CD8-positive, alpha-beta memory T cell (primary cell): ENCODE data around the gene KIFC1. TPM values are rescaled to one million over a fixed set of nuclear protein-coding genes. Genes with fewer than 3 reads are reported as not detected.
"Not testable (repeated sequence)": the region's sequence is repeated elsewhere in the genome, so short reads cannot be mapped to it uniquely, and the experiment has no call there.

Experiments used
- CTCF ChIA-PET: fragments of 350-600 bp; sonication (Branson Sonifier 250); formaldehyde crosslinking; loops from one replicate; lab custom pipeline; 2021; ENCODE audit warnings: antibody characterized with exemption; lab: Charles Lee
- POLR2A ChIA-PET: fragments of 350-600 bp; sonication (Branson Sonifier 250); formaldehyde crosslinking; loops from one replicate; lab custom pipeline; 2021; ENCODE audit warnings: antibody characterized with exemption; lab: Charles Lee
- DNase-seq, 5 donors: peaks; one replicate each; pipeline versions ENCODE4 v3.0.0 to v3.0.0-alpha.2; 2020 to 2022; ENCODE audit warnings: mixed read lengths in 1 of 5
- H3K27ac ChIP-seq: one replicate; pipeline ENCODE4 v1.7.0; 2013; ENCODE audit warnings: low read depth, mild to moderate bottlenecking, low read length, moderate library complexity
- H3K27me3 ChIP-seq: 2 replicates; pipeline ENCODE4 v1.7.0; 2013; ENCODE audit warnings: low read length, mild to moderate bottlenecking; ENCODE audit not compliant: insufficient read depth, poor library complexity, severe bottlenecking
- H3K36me3 ChIP-seq: 2 replicates; pipeline ENCODE4 v1.7.0; 2013; ENCODE audit warnings: mild to moderate bottlenecking, low read length, moderate library complexity; ENCODE audit not compliant: insufficient read depth
- H3K4me1 ChIP-seq: 2 replicates; pipeline ENCODE4 v1.7.0; 2013; ENCODE audit warnings: mild to moderate bottlenecking, low read length, moderate library complexity; ENCODE audit not compliant: insufficient read depth
- H3K4me3 ChIP-seq: 2 replicates; pipeline ENCODE4 v1.7.0; 2013; ENCODE audit warnings: mild to moderate bottlenecking, low read length
- H3K9me3 ChIP-seq: 2 replicates; pipeline ENCODE4 v1.7.0; 2013; ENCODE audit warnings: mild to moderate bottlenecking, low read length
- H3K27ac Mint-ChIP-seq, 8 donors: one replicate each; pipeline ENCODE4 v1.8.0; 2020 to 2021; ENCODE audit warnings: mixed read lengths in 8 of 8, mild to moderate bottlenecking in 6 of 8, inconsistent platforms in 3 of 8, moderate library complexity in 3 of 8
- H3K27me3 Mint-ChIP-seq, 2 donors: one replicate each; pipeline ENCODE4 v1.8.0; 2020 to 2021; ENCODE audit warnings: mixed read lengths in 2 of 2, mild to moderate bottlenecking in 1 of 2, moderate library complexity in 1 of 2
- H3K36me3 Mint-ChIP-seq, 3 donors: one replicate each; pipeline ENCODE4 v1.8.0; 2020 to 2021; ENCODE audit warnings: mixed read lengths in 3 of 3, inconsistent platforms in 1 of 3, mild to moderate bottlenecking in 1 of 3
- H3K4me1 Mint-ChIP-seq, 3 donors: one replicate each; pipeline ENCODE4 v1.8.0; 2020 to 2021; ENCODE audit warnings: mixed read lengths in 3 of 3, inconsistent platforms in 1 of 3, mild to moderate bottlenecking in 1 of 3
- H3K4me3 Mint-ChIP-seq, 7 donors: one replicate each; pipeline ENCODE4 v1.8.0; 2020 to 2021; ENCODE audit warnings: mixed read lengths in 7 of 7, mild to moderate bottlenecking in 6 of 7, moderate library complexity in 4 of 7, inconsistent platforms in 2 of 7
- H3K9me3 Mint-ChIP-seq, 5 donors: one replicate each; pipeline ENCODE4 v1.8.0; 2020 to 2022; ENCODE audit warnings: mixed read lengths in 5 of 5, mild to moderate bottlenecking in 3 of 5, moderate library complexity in 2 of 5, inconsistent platforms in 1 of 5
- polyA plus RNA-seq: library from polyadenylated mRNA; unstranded; fragments of 300-500 nt; fragmentation: Illumina TruSeq; gene quantifications from one replicate; pipeline ENCODE4 v1.2.3, GENCODE V29; 2021
- total RNA-seq, 2 experiments: library from RNA; stranded (reverse); gene quantifications; one replicate each; pipeline ENCODE4 v1.2.3, GENCODE V29; 2021

Gene KIFC1
- total and polyA plus RNA-seq, 3 experiments from 2014 or later = 0.39 to 52.7 (median 51.6) TPM

DNA sequence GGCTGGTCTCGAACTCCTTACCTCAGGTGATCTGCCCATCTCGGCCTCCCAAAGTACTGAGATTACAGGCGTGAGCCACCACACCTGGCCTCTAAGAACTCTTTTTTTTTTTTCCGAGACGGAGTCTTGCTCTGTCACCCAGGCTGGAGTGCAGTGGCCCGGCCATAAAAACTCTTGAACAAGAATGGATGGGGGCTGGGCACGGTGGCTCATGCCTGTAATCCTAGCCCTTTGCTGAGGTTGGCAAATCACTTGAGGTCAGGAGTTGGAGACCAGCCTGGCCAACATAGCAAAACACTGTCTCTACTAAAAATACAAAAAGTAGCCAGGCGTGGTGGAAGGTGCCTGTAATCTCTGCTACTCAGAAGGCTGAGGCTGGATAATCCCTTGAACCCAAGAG lies 19.7 kb upstream of the KIFC1 start:
- CTCF ChIA-PET = interaction anchor here (1.2 kb wide), 1 partner anchor 10 kb away, joined by 3 read pairs; no protein-coding TSS in a partner anchor
- H3K27me3 Mint-ChIP-seq, H3K9me3 ChIP-seq, H3K36me3 Mint-ChIP-seq, H3K4me3 ChIP-seq, H3K9me3 Mint-ChIP-seq, H3K4me3 Mint-ChIP-seq, POLR2A ChIA-PET, H3K27ac ChIP-seq, DNase-seq, H3K36me3 ChIP-seq, H3K27me3 ChIP-seq: not testable (repeated sequence)
- Mint-ChIP-seq H3K27ac (peak overlapping the region in 1 of 8 donors; percentile 12), H3K4me1 (peaks cover 22 to 37% (median 31%) of the 10 kb centered on the region in 3 donors)
- peaks cover 13% of the 10 kb centered on the region for H3K4me1 ChIP-seq

DNA sequence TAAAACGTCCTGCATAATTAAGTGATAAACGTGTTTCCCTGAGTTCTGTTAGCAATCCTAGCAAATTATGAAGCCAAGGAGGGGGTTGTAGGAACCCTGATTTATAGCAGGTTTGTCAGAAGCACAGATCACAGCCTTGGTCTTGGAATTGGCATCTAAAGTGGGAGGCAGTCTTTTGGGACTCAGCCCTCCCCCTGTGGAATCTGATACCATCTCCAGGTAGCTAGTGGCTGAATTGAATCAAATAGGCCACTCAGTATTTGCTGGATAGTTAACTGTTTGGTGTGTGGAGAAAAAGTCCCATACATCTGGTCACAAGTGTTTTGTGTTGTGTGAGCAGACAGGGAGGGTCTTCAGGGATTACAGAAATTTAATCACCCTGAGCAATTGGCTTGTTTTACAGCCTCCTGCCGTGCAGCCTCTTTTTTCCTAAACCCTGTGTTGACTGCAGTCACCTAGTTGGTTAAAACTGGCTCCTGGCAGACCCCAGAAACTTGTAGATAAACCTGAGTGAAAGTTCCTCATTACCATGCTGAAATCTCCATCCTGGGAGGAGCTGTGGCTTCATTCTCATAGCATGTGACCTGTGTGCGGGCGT lies 19.0 kb upstream of the KIFC1 start:
- H3K4me1 Mint-ChIP-seq = peaks cover 22 to 37% (median 31%) of the 10 kb centered on the region in 3 donors
- no peak overlapping the region for H3K4me3 ChIP-seq
- no peaks in the 10 kb centered on the region for H3K9me3 Mint-ChIP-seq
- peaks cover 13% of the 10 kb centered on the region for H3K4me1 ChIP-seq
- H3K27ac ChIP-seq = no peak overlapping the region
- no peaks in the 10 kb centered on the region for H3K36me3 Mint-ChIP-seq
- H3K36me3 ChIP-seq = no peaks in the 10 kb centered on the region
- H3K9me3 ChIP-seq = no peaks in the 10 kb centered on the region
- H3K27me3 Mint-ChIP-seq = no peaks in the 10 kb centered on the region
- ChIA-PET POLR2A (no interaction called here), CTCF (interaction anchor here (1.2 kb wide), 1 partner anchor 11 kb away, joined by 3 read pairs; no protein-coding TSS in a partner anchor)
- no peak overlapping the region for H3K4me3 Mint-ChIP-seq
- no peaks in the 10 kb centered on the region for H3K27me3 ChIP-seq
- peak overlapping the region in 7 of 8 donors; percentile 34 to 95 (median 54) for H3K27ac Mint-ChIP-seq
- no peak for DNase-seq

DNA sequence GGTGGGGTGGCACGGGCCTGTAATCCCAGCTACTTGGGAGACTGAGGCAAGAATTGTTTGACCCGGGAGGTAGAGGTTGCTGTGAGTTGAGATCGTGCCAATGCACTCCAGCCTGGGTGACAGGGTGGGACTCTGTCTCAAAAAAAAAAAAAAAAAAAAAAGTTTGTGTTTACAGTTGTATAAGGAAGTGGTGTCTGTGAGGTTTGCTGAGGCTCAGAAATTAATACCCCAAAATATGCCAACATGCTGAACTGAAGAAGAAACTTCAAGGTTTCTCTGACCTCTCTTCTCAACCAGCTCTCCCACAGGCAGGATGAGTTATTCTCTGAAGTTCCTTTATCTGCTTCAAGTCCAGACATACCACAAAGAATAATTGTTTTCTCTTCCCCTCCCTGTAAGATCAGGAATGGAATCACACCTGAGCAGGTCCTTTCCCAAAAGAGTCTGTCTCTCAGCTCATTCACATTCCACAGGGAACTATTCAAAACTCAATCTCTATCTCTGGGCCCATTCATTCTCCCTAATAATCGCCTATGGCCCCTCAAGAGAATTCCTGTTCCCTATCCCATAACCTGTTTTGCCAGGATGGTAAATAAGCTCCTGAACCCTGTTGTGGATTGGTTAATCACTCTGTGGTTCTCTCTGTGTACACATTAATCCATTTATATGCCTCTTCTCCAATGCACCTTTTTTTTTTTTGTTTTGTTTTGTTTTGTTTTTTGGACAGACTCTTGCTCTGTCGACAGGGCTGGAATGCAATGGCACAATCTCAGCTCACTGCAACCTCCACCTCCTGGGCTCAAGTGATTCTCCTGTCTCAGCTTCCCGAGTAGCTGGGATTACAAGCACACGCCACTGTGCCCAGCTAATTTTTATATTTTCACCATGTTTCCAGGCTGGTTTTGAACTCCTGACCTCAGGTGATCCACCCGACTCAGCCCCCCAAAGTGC lies 17.4 kb upstream of the KIFC1 start:
- no peaks in the 10 kb centered on the region for H3K9me3 ChIP-seq
- DNase-seq = peak in 1 of 5 donors; percentile 11
- POLR2A ChIA-PET = interaction anchor here (0.7 to 1.0 kb wide), 2 partner anchors 38 to 80 kb away, joined by 4 to 5 read pairs; partner anchors contain the start of gene ZBTB9
- no peaks in the 10 kb centered on the region for H3K9me3 Mint-ChIP-seq
- H3K4me3 Mint-ChIP-seq = peak overlapping the region in 6 of 7 donors; percentile 32 to 68 (median 58)
- H3K36me3 Mint-ChIP-seq = no peaks in the 10 kb centered on the region
- peaks cover 13% of the 10 kb centered on the region for H3K4me1 ChIP-seq
- H3K27ac ChIP-seq = peak overlapping the region; percentile 11
- no peaks in the 10 kb centered on the region for H3K27me3 Mint-ChIP-seq
- H3K27me3 ChIP-seq = no peaks in the 10 kb centered on the region
- H3K4me1 Mint-ChIP-seq = peaks cover 22 to 37% (median 31%) of the 10 kb centered on the region in 3 donors
- H3K4me3 ChIP-seq = no peak overlapping the region
- CTCF ChIA-PET = interaction anchor here (0.7 to 1.7 kb wide), 4 partner anchors 10 to 62 kb away, joined by 3 to 8 read pairs (median 3); no protein-coding TSS in a partner anchor
- peak overlapping the region; percentile 78 to 95 (median 92) for H3K27ac Mint-ChIP-seq
- no peaks in the 10 kb centered on the region for H3K36me3 ChIP-seq

DNA sequence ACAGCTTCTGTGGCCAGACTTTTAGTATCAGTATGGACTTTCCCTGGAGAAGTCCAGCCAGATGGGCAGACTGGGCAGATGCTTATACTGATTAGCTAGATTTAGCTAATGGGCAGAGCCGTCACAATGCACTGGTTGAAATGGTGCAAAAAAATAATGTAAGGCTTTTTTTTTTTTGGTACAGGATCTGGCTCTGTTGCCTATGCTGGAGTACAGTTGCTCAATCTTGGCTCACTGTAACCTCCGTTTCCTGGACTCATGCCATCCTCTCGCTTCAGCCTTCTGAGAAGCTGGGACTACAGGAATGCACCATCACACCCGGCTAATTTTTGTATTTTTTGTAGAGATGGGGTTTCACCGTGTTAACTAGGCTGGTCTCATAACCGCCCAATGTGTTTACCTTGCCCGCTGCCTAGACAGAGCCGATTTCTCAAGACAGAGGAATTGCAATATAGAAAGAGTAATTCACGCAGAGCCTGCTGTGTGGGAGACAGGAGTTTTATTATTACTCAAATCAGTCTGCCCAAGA lies 16.4 kb upstream of the KIFC1 start:
- Histone ChIP-seq H3K4me1 (peaks cover 13% of the 10 kb centered on the region), H3K27me3 (no peaks in the 10 kb centered on the region), H3K36me3 (no peaks in the 10 kb centered on the region), H3K4me3 (no peak overlapping the region), H3K27ac (peak overlapping the region; percentile 47), H3K9me3 (no peaks in the 10 kb centered on the region)
- peak overlapping the region; percentile 66 to 92 (median 86) for H3K27ac Mint-ChIP-seq
- CTCF ChIA-PET = interaction anchor here (0.7 to 1.7 kb wide), 4 partner anchors 11 to 1084 kb away, joined by 3 to 8 read pairs (median 3); no protein-coding TSS in a partner anchor
- H3K36me3 Mint-ChIP-seq = no peaks in the 10 kb centered on the region
- H3K27me3 Mint-ChIP-seq = no peaks in the 10 kb centered on the region
- no peak for DNase-seq
- POLR2A ChIA-PET = no interaction called here
- no peak overlapping the region for H3K4me3 Mint-ChIP-seq
- H3K4me1 Mint-ChIP-seq = peaks cover 22 to 37% (median 31%) of the 10 kb centered on the region in 3 donors
- no peaks in the 10 kb centered on the region for H3K9me3 Mint-ChIP-seq

DNA sequence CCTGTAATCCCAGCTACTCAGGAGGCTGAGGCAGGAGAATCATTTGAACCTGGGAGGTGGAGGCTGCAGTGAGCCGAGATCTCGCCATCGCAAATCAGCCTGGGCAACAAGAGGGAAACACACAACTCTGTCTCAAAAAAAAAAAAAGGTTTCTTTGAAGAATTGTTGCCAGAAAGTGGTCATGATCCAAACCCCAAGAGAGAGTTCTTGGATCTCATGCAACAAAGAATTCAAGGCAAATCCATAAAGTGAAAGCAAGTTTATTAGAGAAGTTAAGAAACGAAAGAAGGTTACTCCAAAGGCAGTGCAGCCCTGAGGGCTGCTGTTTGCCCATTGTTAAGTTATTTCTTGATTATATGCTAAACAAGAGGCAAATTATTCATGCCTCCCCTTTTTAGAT lies 14.5 kb upstream of the KIFC1 start:
- H3K4me3 Mint-ChIP-seq = no peak overlapping the region

DNA sequence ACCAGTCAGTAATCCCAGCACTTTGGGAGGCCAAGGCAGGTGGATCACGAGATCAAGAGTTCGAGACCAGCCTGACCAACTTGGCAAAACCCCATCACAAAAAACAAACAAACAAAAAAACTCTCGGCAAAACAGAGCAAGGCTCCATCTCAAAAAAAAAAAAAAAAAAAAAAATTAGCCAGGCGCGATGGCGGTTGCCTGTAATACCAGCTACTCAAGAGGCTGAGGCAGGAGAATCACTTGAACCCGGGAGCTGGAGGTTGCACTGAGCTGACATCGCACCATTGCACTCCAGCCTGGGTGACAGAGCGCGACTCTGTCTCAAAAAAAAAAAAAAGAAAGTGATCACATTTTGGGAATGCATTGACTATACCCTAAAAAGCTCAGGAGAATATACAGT lies 12.4 kb upstream of the KIFC1 start:
- H3K27me3 Mint-ChIP-seq, H3K4me1 ChIP-seq, H3K36me3 ChIP-seq, H3K4me3 Mint-ChIP-seq, H3K27ac Mint-ChIP-seq, H3K9me3 Mint-ChIP-seq, H3K9me3 ChIP-seq, DNase-seq, H3K27me3 ChIP-seq, H3K36me3 Mint-ChIP-seq, CTCF ChIA-PET, H3K27ac ChIP-seq, H3K4me3 ChIP-seq: not testable (repeated sequence)
- POLR2A ChIA-PET = interaction anchor here (0.7 kb wide), 1 partner anchor 69 kb away, joined by 3 read pairs; no protein-coding TSS in a partner anchor
- peaks cover 14 to 20% (median 19%) of the 10 kb centered on the region in 3 donors for H3K4me1 Mint-ChIP-seq

More for the DNA sequence above, 14.5 kb upstream of the KIFC1 start:
- CTCF ChIA-PET = no interaction called here
- H3K4me3 ChIP-seq = no peak overlapping the region
- no peak for DNase-seq
- Mint-ChIP-seq H3K9me3 (no peaks in the 10 kb centered on the region), H3K36me3 (no peaks in the 10 kb centered on the region), H3K27me3 (no peaks in the 10 kb centered on the region), H3K4me1 (peaks cover 22 to 37% (median 31%) of the 10 kb centered on the region in 3 donors), H3K27ac (no peak overlapping the region)
- H3K27me3 ChIP-seq = no peaks in the 10 kb centered on the region
- H3K27ac ChIP-seq = no peak overlapping the region
- POLR2A ChIA-PET = no interaction called here
- H3K36me3 ChIP-seq = no peaks in the 10 kb centered on the region
- no peaks in the 10 kb centered on the region for H3K9me3 ChIP-seq
- peaks cover 13% of the 10 kb centered on the region for H3K4me1 ChIP-seq

DNA sequence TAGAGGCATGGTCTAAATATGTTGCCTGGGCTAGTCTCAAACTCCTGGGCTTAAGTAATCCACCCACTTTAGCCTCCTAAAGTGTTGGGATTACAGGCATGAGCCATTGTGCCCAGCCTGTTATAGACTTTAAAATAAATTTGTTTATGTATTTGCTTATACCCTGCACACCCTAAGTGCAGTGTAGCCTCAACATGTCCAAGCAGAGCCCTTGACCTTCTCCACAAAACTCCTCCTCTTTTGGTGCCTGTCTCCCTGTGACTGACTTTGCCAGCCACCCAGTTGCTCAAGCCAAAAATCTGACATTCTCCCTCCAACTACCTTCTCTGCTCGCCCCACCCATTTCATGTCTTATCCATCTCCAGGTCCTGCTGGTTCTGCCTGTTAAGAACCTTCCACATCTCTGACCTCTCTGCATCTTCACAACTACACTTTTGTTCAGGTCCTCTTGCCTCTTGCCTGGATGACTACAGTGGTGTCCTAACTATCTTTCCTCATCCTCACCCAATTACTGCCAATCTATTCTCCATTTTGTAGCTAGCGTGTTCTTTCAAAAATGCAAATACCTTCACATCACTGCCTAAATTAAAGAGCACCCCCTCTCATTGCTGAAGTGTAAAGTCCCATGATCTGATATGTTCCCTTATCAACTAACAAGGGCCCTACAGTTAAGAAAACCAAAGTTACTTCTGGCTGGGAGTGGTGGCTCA lies 11.2 kb upstream of the KIFC1 start:
- Mint-ChIP-seq H3K9me3 (no peaks in the 10 kb centered on the region), H3K27ac (peak overlapping the region in 1 of 8 donors; percentile 3), H3K4me3 (no peak overlapping the region), H3K4me1 (peaks cover 3 to 8% (median 6%) of the 10 kb centered on the region in 3 donors), H3K36me3 (no peaks in the 10 kb centered on the region), H3K27me3 (peaks cover 0 to 2% of the 10 kb centered on the region in 2 donors)
- CTCF ChIA-PET = no interaction called here
- POLR2A ChIA-PET = no interaction called here
- Histone ChIP-seq H3K9me3 (no peaks in the 10 kb centered on the region), H3K27ac (no peak overlapping the region), H3K36me3 (no peaks in the 10 kb centered on the region), H3K4me1 (no peaks in the 10 kb centered on the region), H3K4me3 (no peak overlapping the region), H3K27me3 (no peaks in the 10 kb centered on the region)
- DNase-seq = no peak
